T-helper 9 cell (primary cell): Measurements from ENCODE around the gene PARD3.
"Not testable (repeated sequence)": the region's sequence is repeated elsewhere in the genome, so short reads cannot be mapped to it uniquely, and the experiment has no call there.

Experiments
- DNase-seq: peaks from one replicate; pipeline ENCODE4 v3.0.0-alpha.2; 2020

PARD3 gene

GRCh38 chr10:34369120-34369519 lies 446.0 kb downstream of the PARD3 start:
- DNase-seq: no peak

GRCh38 chr10:34364253-34365037 lies 450.7 kb downstream of the PARD3 start:
- DNase-seq: no peak

GRCh38 chr10:34360984-34361383 lies 454.1 kb downstream of the PARD3 start:
- DNase-seq: no peak

GRCh38 chr10:34359435-34359813 lies 455.7 kb downstream of the PARD3 start:
- DNase-seq: no peak

- no peak for DNase-seq
Measured at GRCh38 chr10:34358729-34359434, 456.2 kb downstream of the PARD3 start.

- no peak for DNase-seq
Measured at GRCh38 chr10:34356463-34356862, 458.6 kb downstream of the PARD3 start.

GRCh38 chr10:34353530-34353929 lies 461.6 kb downstream of the PARD3 start:
- DNase-seq: not testable (repeated sequence)

GRCh38 chr10:34352599-34353204 lies 462.4 kb downstream of the PARD3 start:
- not testable (repeated sequence) for DNase-seq

- no peak for DNase-seq
Measured at GRCh38 chr10:34351161-34351560, 463.9 kb downstream of the PARD3 start.

GRCh38 chr10:34348917-34349485 lies 466.1 kb downstream of the PARD3 start:
- no peak for DNase-seq

GRCh38 chr10:34348021-34348420 lies 467.1 kb downstream of the PARD3 start:
- DNase-seq: no peak

- no peak for DNase-seq
Measured at GRCh38 chr10:34347131-34347530, 468.0 kb downstream of the PARD3 start.

GRCh38 chr10:34346516-34347100 lies 468.5 kb downstream of the PARD3 start:
- DNase-seq: no peak

GRCh38 chr10:34345383-34345782 lies 469.7 kb downstream of the PARD3 start:
- DNase-seq: no peak

- DNase-seq: no peak
Measured at GRCh38 chr10:34343764-34344163, 471.3 kb downstream of the PARD3 start.

GRCh38 chr10:34341473-34341872 lies 473.6 kb downstream of the PARD3 start:
- no peak for DNase-seq

- no peak for DNase-seq
Measured at GRCh38 chr10:34340934-34341333, 474.2 kb downstream of the PARD3 start.

- no peak for DNase-seq
Measured at GRCh38 chr10:34339816-34340553, 475.1 kb downstream of the PARD3 start.

- no peak for DNase-seq
Measured at GRCh38 chr10:34337917-34338316, 477.2 kb downstream of the PARD3 start.

GRCh38 chr10:34335960-34336690 lies 479.0 kb downstream of the PARD3 start:
- DNase-seq: no peak

- DNase-seq: no peak
Measured at GRCh38 chr10:34334908-34335307, 480.2 kb downstream of the PARD3 start.

- no peak for DNase-seq
Measured at GRCh38 chr10:34333513-34333912, 481.6 kb downstream of the PARD3 start.
